Breast epithelium (tissue), 4 donors: ENCODE measurements around the gene MOB1A. TPM values are rescaled to one million over a fixed set of nuclear protein-coding genes. Genes with fewer than 3 reads are reported as not detected.

Source experiments
- DNase-seq, 2 donors: peaks; one replicate each; pipeline ENCODE4 v3.0.0-alpha.2; 2019; ENCODE audit warnings: low spot score in 2 of 2
- H3K27ac ChIP-seq, 2 donors: fragments of 200-600 bp; sonication (generic) in 1 of 2; one replicate each; pipeline ENCODE4 v1.5.1; 2016 to 2019; ENCODE audit warnings: mild to moderate bottlenecking in 1 of 2
- H3K27me3 ChIP-seq, 2 donors: fragments of 200-600 bp; sonication (generic) in 1 of 2; one replicate each; pipeline versions ENCODE4 v1.5.1 to v1.6.0; 2017 to 2019; ENCODE audit warnings: control low read depth in 1 of 2, mild to moderate bottlenecking in 1 of 2
- H3K36me3 ChIP-seq: fragments of 200-600 bp; one replicate; pipeline ENCODE4 v1.5.1; 2019
- H3K4me1 ChIP-seq, 2 donors: fragments of 200-600 bp; sonication (generic); one replicate each; pipeline ENCODE4 v1.5.1; 2016 to 2019; ENCODE audit warnings: control low read depth in 1 of 2
- H3K4me3 ChIP-seq, 3 donors: fragments of 200-600 bp; sonication (generic); 1 replicate in 2 of 3; 2 replicates in 1 of 3; pipeline ENCODE4 v1.5.1; 2016 to 2019; ENCODE audit warnings: mild to moderate bottlenecking in 3 of 3, moderate library complexity in 2 of 3
- H3K9me3 ChIP-seq, 2 donors: fragments of 200-600 bp; sonication (generic) in 1 of 2; one replicate each; pipeline ENCODE4 v1.5.1; 2016 to 2019; ENCODE audit warnings: control low read depth in 1 of 2
- POLR2A ChIP-seq: fragments of 450-650 bp; IDR thresholded peaks from one replicate; pipeline ENCODE4 v1.6.1; 2016; ENCODE audit warnings: antibody characterized with exemption, mild to moderate bottlenecking, moderate library complexity
- POLR2AphosphoS5 ChIP-seq, 3 donors: sonication (generic); formaldehyde crosslinking; IDR thresholded peaks; one replicate each; pipeline ENCODE4 v1.6.1; 2017; ENCODE audit warnings: antibody characterized with exemption in 3 of 3
- intact Hi-C: fragments of 100-400 bp; cut with DNase I; formaldehyde crosslinking; loops from one replicate; pipeline ENCODE4 v1.15.1; 2023; ENCODE audit warnings: low total_unique reads
- total RNA-seq, 3 donors: library from RNA; depleted of rRNA; stranded (reverse); fragments of >200 nt; gene quantifications; one replicate each; pipeline ENCODE4 v1.1.0, GENCODE V29; 2016
- TF ChIP-seq, protein P1 (sequence below), 3 donors: fragments of 450-650 bp; IDR thresholded peaks; one replicate each; pipeline ENCODE4 v1.5.1; 2016 to 2017; ENCODE audit warnings: antibody characterized with exemption in 3 of 3, mild to moderate bottlenecking in 3 of 3, moderate library complexity in 3 of 3

Gene MOB1A
- total RNA-seq, 3 donors from 2014 or later = 87.8 to 107 (median 98.4) TPM

DNA sequence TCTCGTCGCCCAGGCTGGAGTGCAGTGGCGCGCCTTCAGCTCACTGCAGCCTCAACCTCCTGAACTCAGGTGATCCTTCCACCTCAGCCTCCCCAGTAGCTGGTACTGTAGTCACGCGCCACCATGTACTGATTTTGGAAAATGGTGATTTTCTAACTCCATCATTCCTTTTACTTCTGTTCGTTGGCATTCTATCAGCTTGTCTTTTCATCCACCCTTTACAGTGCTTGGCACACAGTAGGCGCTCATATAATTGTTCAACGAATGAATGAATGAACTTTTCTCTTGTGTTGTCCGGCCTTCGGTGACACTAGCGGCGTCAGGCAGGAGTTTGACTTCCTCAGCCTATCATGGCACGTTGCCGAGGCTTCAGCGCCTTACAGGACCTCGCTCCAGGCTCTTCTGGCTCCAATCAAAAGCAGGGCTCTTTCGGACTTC lies 19.4 kb upstream of the MOB1A start:
- H3K4me3 ChIP-seq = peak overlapping the region; percentile 75 to 79 (median 77)
- TF ChIP-seq, protein P1, sequence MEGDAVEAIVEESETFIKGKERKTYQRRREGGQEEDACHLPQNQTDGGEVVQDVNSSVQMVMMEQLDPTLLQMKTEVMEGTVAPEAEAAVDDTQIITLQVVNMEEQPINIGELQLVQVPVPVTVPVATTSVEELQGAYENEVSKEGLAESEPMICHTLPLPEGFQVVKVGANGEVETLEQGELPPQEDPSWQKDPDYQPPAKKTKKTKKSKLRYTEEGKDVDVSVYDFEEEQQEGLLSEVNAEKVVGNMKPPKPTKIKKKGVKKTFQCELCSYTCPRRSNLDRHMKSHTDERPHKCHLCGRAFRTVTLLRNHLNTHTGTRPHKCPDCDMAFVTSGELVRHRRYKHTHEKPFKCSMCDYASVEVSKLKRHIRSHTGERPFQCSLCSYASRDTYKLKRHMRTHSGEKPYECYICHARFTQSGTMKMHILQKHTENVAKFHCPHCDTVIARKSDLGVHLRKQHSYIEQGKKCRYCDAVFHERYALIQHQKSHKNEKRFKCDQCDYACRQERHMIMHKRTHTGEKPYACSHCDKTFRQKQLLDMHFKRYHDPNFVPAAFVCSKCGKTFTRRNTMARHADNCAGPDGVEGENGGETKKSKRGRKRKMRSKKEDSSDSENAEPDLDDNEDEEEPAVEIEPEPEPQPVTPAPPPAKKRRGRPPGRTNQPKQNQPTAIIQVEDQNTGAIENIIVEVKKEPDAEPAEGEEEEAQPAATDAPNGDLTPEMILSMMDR (IDR thresholded peaks at IDR 0.05) = no peak
- no peak for TF ChIP-seq POLR2AphosphoS5 (IDR thresholded peaks at IDR 0.05)
- TF ChIP-seq POLR2A = no peak
- H3K9me3 ChIP-seq = no peaks in the 10 kb centered on the region
- no peaks in the 10 kb centered on the region for H3K27me3 ChIP-seq
- no peaks in the 10 kb centered on the region for H3K36me3 ChIP-seq
- intact Hi-C loops = no loop called here
- H3K27ac ChIP-seq = peak overlapping the region; percentile 84 to 94
- no peaks in the 10 kb centered on the region for H3K4me1 ChIP-seq
- no peak for DNase-seq

DNA sequence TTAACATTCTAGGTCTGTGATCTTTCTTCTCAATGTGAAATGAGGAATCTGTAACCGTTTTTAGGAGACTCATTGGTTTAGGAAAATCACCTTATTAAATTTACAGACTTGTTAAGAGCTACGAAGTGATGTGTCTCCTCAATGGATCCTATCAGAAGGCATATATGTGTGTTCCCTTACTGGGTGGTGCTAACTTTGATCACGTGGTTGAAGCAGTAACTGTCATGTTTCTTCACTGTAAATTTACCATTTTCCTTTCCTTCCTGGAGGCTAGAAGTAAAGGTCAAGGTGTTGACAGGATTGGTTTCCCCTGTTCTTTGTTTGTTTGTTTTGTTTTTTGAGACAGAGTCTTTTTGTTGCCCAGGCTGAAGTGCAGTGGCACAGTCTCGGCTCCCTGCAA lies 18.4 kb upstream of the MOB1A start:
- Histone ChIP-seq H3K36me3 (no peaks in the 10 kb centered on the region), H3K4me1 (no peaks in the 10 kb centered on the region), H3K27ac (no peak overlapping the region), H3K27me3 (no peaks in the 10 kb centered on the region), H3K9me3 (no peaks in the 10 kb centered on the region), H3K4me3 (no peak overlapping the region)
- TF ChIP-seq, protein P1 (IDR thresholded peaks at IDR 0.05) = no peak
- TF ChIP-seq POLR2AphosphoS5 (IDR thresholded peaks at IDR 0.05) = no peak
- TF ChIP-seq POLR2A = no peak
- DNase-seq = no peak
- intact Hi-C loops = no loop called here

DNA sequence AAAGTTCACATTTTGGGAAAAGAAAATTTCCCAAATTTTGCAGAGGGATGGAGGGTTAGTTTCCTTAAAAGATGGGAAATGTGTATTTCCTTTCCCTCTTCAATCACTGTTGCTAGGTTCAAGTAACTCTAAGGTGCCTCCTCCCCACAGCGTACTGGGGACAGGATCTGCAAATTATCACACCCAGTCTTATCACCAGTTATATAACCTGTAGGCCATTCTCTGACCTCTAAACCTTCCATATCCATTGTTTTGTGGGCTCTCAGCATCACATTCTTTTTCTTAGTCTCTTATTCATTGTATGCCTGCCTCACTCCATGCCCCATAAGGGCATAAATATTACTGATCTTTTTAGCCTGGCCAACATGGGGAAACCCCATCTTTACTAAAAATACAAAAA lies 16.1 kb upstream of the MOB1A start:
- H3K27ac ChIP-seq = no peak overlapping the region
- no peaks in the 10 kb centered on the region for H3K36me3 ChIP-seq
- DNase-seq = no peak
- intact Hi-C loops = no loop called here
- no peaks in the 10 kb centered on the region for H3K27me3 ChIP-seq
- no peak overlapping the region for H3K4me3 ChIP-seq
- H3K4me1 ChIP-seq = no peaks in the 10 kb centered on the region
- no peak for TF ChIP-seq POLR2AphosphoS5 (IDR thresholded peaks at IDR 0.05)
- TF ChIP-seq POLR2A = no peak
- TF ChIP-seq, protein P1 (IDR thresholded peaks at IDR 0.05) = no peak
- no peaks in the 10 kb centered on the region for H3K9me3 ChIP-seq

GRCh38 chr2:74191596-74192380 lies 13.1 kb upstream of the MOB1A start:
- no peaks in the 10 kb centered on the region for H3K36me3 ChIP-seq
- H3K4me3 ChIP-seq = no peak overlapping the region
- no peak for DNase-seq
- H3K27me3 ChIP-seq = no peaks in the 10 kb centered on the region
- intact Hi-C loops = no loop called here
- H3K4me1 ChIP-seq = no peaks in the 10 kb centered on the region
- H3K27ac ChIP-seq = no peak overlapping the region
- TF ChIP-seq POLR2AphosphoS5 (IDR thresholded peaks at IDR 0.05) (no peak), POLR2A (no peak)
- TF ChIP-seq, protein P1 (IDR thresholded peaks at IDR 0.05) = no peak
- H3K9me3 ChIP-seq = no peaks in the 10 kb centered on the region

- no peaks in the 10 kb centered on the region for H3K4me1 ChIP-seq
- no peak overlapping the region for H3K4me3 ChIP-seq
- DNase-seq = no peak
- no peaks in the 10 kb centered on the region for H3K36me3 ChIP-seq
- TF ChIP-seq POLR2AphosphoS5 (IDR thresholded peaks at IDR 0.05) (no peak), POLR2A (no peak)
- TF ChIP-seq, protein P1 (IDR thresholded peaks at IDR 0.05) = no peak
- no peaks in the 10 kb centered on the region for H3K27me3 ChIP-seq
- H3K27ac ChIP-seq = no peak overlapping the region
- intact Hi-C loops = no loop called here
- H3K9me3 ChIP-seq = no peaks in the 10 kb centered on the region
Observed at GRCh38 chr2:74188696-74189095, 10.0 kb upstream of the MOB1A start.
